PC-3 (cell line): ENCODE results near the gene CD177. TPM values are rescaled to one million over a fixed set of nuclear protein-coding genes. Genes with fewer than 3 reads are reported as not detected.
"Not testable (repeated sequence)": the region's sequence is repeated elsewhere in the genome, so short reads cannot be mapped to it uniquely, and the experiment has no call there.

Experiments
- ATAC-seq: fragments of 200-7000 bp; cut with Tn5 transposase; 2 replicates; pipeline ENCODE4 v1.9.1; 2020; ENCODE audit warnings: mild to moderate bottlenecking, moderate library complexity
- BruUV-seq: library from RNA; stranded (reverse); fragments of 400-500 nt; replicated peaks from 2 replicates; lab custom pipeline; 2021; lab: Mats Ljungman, UMichigan
- CTCF ChIA-PET: fragments of 300-600 bp; sonication (Branson Sonifier 250); formaldehyde crosslinking; loops from one replicate; lab custom pipeline; 2022; ENCODE audit warnings: antibody characterized with exemption; lab: Charles Lee
- POLR2A ChIA-PET: fragments of 300-600 bp; sonication (Branson Sonifier 250); formaldehyde crosslinking; loops from one replicate; lab custom pipeline; 2022; ENCODE audit warnings: antibody characterized with exemption; ENCODE audit not compliant: unreplicated experiment; lab: Charles Lee
- DNase-seq: peaks from one replicate; pipeline ENCODE4 v3.0.0-alpha.2; 2015
- H2AFZ ChIP-seq: fragments of 300-600 bp; sonication (generic); 2 replicates; pipeline ENCODE4 v1.6.0; 2016; ENCODE audit warnings: antibody characterized with exemption, low read length
- H3F3A ChIP-seq: fragments of 300-600 bp; sonication (generic); one replicate; pipeline ENCODE4 v1.6.0; 2017; ENCODE audit warnings: antibody characterized with exemption, low read length, control low read depth, mild to moderate bottlenecking; ENCODE audit not compliant: unreplicated experiment
- H3K27ac ChIP-seq: fragments of 300-600 bp; sonication (generic); 2 replicates; pipeline ENCODE4 v1.5.1; 2016; ENCODE audit warnings: mild to moderate bottlenecking, low read length
- H3K27me3 ChIP-seq: fragments of 300-600 bp; sonication (generic); 2 replicates; pipeline ENCODE4 v1.6.1; 2016; ENCODE audit warnings: low read length, mixed read lengths
- H3K36me3 ChIP-seq: fragments of 300-600 bp; sonication (generic); 2 replicates; pipeline ENCODE4 v1.6.1; 2016; ENCODE audit warnings: low read depth, mixed run types, low read length, mixed read lengths
- H3K4me1 ChIP-seq: fragments of 300-600 bp; sonication (generic); 2 replicates; pipeline ENCODE4 v1.5.1; 2016; ENCODE audit warnings: low read length; ENCODE audit not compliant: insufficient read depth
- H3K4me2 ChIP-seq: fragments of 300-600 bp; sonication (generic); 2 replicates; pipeline ENCODE4 v1.6.0; 2016; ENCODE audit warnings: low read length
- H3K4me3 ChIP-seq: fragments of 300-600 bp; sonication (generic); 2 replicates; pipeline ENCODE4 v1.5.1; 2016; ENCODE audit warnings: mild to moderate bottlenecking, low read length, mixed read lengths
- H3K79me2 ChIP-seq: fragments of 300-600 bp; sonication (generic); 2 replicates; pipeline ENCODE4 v1.6.1; 2017; ENCODE audit warnings: low read length, mixed read lengths
- H3K9ac ChIP-seq: fragments of 300-600 bp; sonication (generic); 2 replicates; pipeline ENCODE4 v1.6.0; 2016; ENCODE audit warnings: mild to moderate bottlenecking, low read length
- H3K9me2 ChIP-seq: fragments of 300-600 bp; sonication (generic); replicated peaks from 2 replicates; pipeline ENCODE4 v1.6.1; 2016; ENCODE audit warnings: mixed run types, low read length, mixed read lengths
- H3K9me3 ChIP-seq: fragments of 300-600 bp; sonication (generic); 2 replicates; pipeline ENCODE4 v1.6.1; 2016; ENCODE audit warnings: low read length, mixed read lengths
- H4K20me1 ChIP-seq: fragments of 300-600 bp; sonication (generic); 2 replicates; pipeline ENCODE4 v1.6.1; 2016; ENCODE audit warnings: low read length, mixed read lengths
- EZH2 ChIP-seq: fragments of 300-600 bp; sonication (generic); IDR thresholded peaks from one replicate; pipeline ENCODE4 v1.6.1; 2017; ENCODE audit warnings: antibody characterized with exemption, mild to moderate bottlenecking, low read length; ENCODE audit not compliant: unreplicated experiment
- intact Hi-C: fragments of 100-400 bp; cut with micrococcal nuclease; formaldehyde crosslinking; loops from 2 replicates; pipeline ENCODE4 v1.9.0; 2023
- total RNA-seq: library from RNA; depleted of rRNA; stranded (reverse); fragments of >200 nt; gene quantifications from 2 replicates; pipeline ENCODE4 v1.2.3, GENCODE V29; 2014
- TF ChIP-seq, protein P1 (sequence below): fragments of 300-600 bp; sonication (generic); conservative IDR thresholded peaks from 2 replicates; pipeline ENCODE4 v1.5.1; 2017; ENCODE audit warnings: antibody characterized with exemption, low read depth, mild to moderate bottlenecking, low read length

The CD177 gene
- total RNA-seq, 1 experiment from 2014 or later, result 0.55 TPM

- POLR2A ChIA-PET, result no interaction called here
- CTCF ChIA-PET, result no interaction called here
- intact Hi-C loops, result no loop called here
Observed at GRCh38 chr19:43320546-43320945, 32.9 kb upstream of the CD177 start.

GRCh38 chr19:43326761-43327160 is 26.7 kb upstream of the CD177 start:
- H3K27ac ChIP-seq, CTCF ChIA-PET, H4K20me1 ChIP-seq, H3K79me2 ChIP-seq, intact Hi-C loops, POLR2A ChIA-PET, H3K4me1 ChIP-seq, H3K4me2 ChIP-seq, H2AFZ ChIP-seq, BruUV-seq, DNase-seq, ATAC-seq, H3K9me3 ChIP-seq, H3K36me3 ChIP-seq, H3F3A ChIP-seq, H3K9me2 ChIP-seq, H3K27me3 ChIP-seq, H3K9ac ChIP-seq, H3K4me3 ChIP-seq: not testable (repeated sequence)

More at GRCh38 chr19:43320546-43320945, 32.9 kb upstream of the CD177 start:
- Histone ChIP-seq H3K79me2 (no peaks in the 10 kb centered on the region), H3K4me3 (no peak overlapping the region), H2AFZ (no peak overlapping the region), H3K27ac (no peak overlapping the region), H3K4me2 (no peak overlapping the region), H3F3A (no peaks in the 10 kb centered on the region), H4K20me1 (no peaks in the 10 kb centered on the region), H3K9me2 (no peaks in the 10 kb centered on the region), H3K9me3 (no peaks in the 10 kb centered on the region), H3K36me3 (no peaks in the 10 kb centered on the region), H3K4me1 (peaks cover 18% of the 10 kb centered on the region), H3K27me3 (no peaks in the 10 kb centered on the region), H3K9ac (no peak overlapping the region)
- TF ChIP-seq EZH2, result no peak
- TF ChIP-seq, protein P1, sequence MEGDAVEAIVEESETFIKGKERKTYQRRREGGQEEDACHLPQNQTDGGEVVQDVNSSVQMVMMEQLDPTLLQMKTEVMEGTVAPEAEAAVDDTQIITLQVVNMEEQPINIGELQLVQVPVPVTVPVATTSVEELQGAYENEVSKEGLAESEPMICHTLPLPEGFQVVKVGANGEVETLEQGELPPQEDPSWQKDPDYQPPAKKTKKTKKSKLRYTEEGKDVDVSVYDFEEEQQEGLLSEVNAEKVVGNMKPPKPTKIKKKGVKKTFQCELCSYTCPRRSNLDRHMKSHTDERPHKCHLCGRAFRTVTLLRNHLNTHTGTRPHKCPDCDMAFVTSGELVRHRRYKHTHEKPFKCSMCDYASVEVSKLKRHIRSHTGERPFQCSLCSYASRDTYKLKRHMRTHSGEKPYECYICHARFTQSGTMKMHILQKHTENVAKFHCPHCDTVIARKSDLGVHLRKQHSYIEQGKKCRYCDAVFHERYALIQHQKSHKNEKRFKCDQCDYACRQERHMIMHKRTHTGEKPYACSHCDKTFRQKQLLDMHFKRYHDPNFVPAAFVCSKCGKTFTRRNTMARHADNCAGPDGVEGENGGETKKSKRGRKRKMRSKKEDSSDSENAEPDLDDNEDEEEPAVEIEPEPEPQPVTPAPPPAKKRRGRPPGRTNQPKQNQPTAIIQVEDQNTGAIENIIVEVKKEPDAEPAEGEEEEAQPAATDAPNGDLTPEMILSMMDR, result no peak
- no TSS peak for BruUV-seq
- ATAC-seq (no peak), DNase-seq (no peak)

GRCh38 chr19:43328561-43328960 is 24.9 kb upstream of the CD177 start:
- DNase-seq, intact Hi-C loops, H3K36me3 ChIP-seq, H3K27me3 ChIP-seq, H3K9me2 ChIP-seq, H3K27ac ChIP-seq, POLR2A ChIA-PET, H3F3A ChIP-seq, H3K4me3 ChIP-seq, H4K20me1 ChIP-seq, H3K79me2 ChIP-seq, H2AFZ ChIP-seq, ATAC-seq, H3K9ac ChIP-seq, H3K9me3 ChIP-seq, H3K4me1 ChIP-seq, CTCF ChIA-PET, H3K4me2 ChIP-seq: not testable (repeated sequence)
- TSS peak; percentile 32 for BruUV-seq

- not testable (repeated sequence) for ATAC-seq
Observed at GRCh38 chr19:43329049-43329448, 24.4 kb upstream of the CD177 start.

More at GRCh38 chr19:43329049-43329448, 24.4 kb upstream of the CD177 start:
- CTCF ChIA-PET, H4K20me1 ChIP-seq, BruUV-seq, H3K4me1 ChIP-seq, H3K9me2 ChIP-seq, H3F3A ChIP-seq, H2AFZ ChIP-seq, H3K36me3 ChIP-seq, H3K27ac ChIP-seq, intact Hi-C loops, H3K4me3 ChIP-seq, H3K9me3 ChIP-seq, H3K9ac ChIP-seq, H3K4me2 ChIP-seq, DNase-seq, H3K27me3 ChIP-seq, POLR2A ChIA-PET, H3K79me2 ChIP-seq: not testable (repeated sequence)
